SU-DHL-6 (cell line): Measurements from ENCODE around the gene DTNA.

Source experiments
- CTCF ChIP-seq: fragments of 200-600 bp; sonication (generic); IDR thresholded peaks from one replicate; pipeline ENCODE4 v1.5.1; 2017; ENCODE audit warnings: antibody characterized with exemption, mild to moderate bottlenecking, low read length, moderate library complexity; ENCODE audit not compliant: insufficient read depth, poor library complexity, severe bottlenecking
- EZH2phosphoT487 ChIP-seq: fragments of 200-600 bp; sonication (generic), shearing (Covaris generic); conservative IDR thresholded peaks from 2 replicates; pipeline ENCODE4 v1.6.1; 2018; ENCODE audit warnings: mild to moderate bottlenecking, antibody characterized with exemption, low read length, moderate library complexity, mixed read lengths

- no peak for TF ChIP-seq CTCF
- TF ChIP-seq EZH2phosphoT487: no peak
Observed at GRCh38 chr18:34709104-34709503, 994 bp upstream of the DTNA start.
